IMR-90 (cell line): ENCODE data around the gene TGM5.

Experiments
- CEBPB ChIP-seq: IDR thresholded peaks from 2 replicates; pipeline ENCODE4 v1.6.1; 2012; ENCODE audit warnings: low read depth, low read length, improper control_type of control experiment
- CHD1 ChIP-seq: IDR thresholded peaks from 2 replicates; pipeline ENCODE4 v1.6.1; 2012; ENCODE audit warnings: low read depth, low read length, improper control_type of control experiment
- FOS ChIP-seq: fragments of 150-350 bp; IDR thresholded peaks from 2 replicates; pipeline ENCODE4 v1.6.1; 2016; ENCODE audit warnings: low read depth, low read length
- MAFK ChIP-seq: IDR thresholded peaks from 2 replicates; pipeline ENCODE4 v1.6.1; 2012; ENCODE audit warnings: low read depth, low read length, improper control_type of control experiment
- MXI1 ChIP-seq: IDR thresholded peaks from 2 replicates; pipeline ENCODE4 v1.6.1; 2012; ENCODE audit warnings: low read depth, mild to moderate bottlenecking, low read length, moderate library complexity, borderline replicate concordance
- NFE2L2 ChIP-seq: fragments of 150-350 bp; IDR thresholded peaks from 2 replicates; pipeline ENCODE4 v1.6.1; 2016; ENCODE audit warnings: low read depth, mild to moderate bottlenecking, low read length
- POLR2A ChIP-seq: IDR thresholded peaks from 2 replicates; pipeline ENCODE4 v1.6.1; 2012; ENCODE audit warnings: mild to moderate bottlenecking, low read depth, low read length
- RAD21 ChIP-seq: IDR thresholded peaks from 2 replicates; pipeline ENCODE4 v1.6.1; 2012; ENCODE audit warnings: low read length, improper control_type of control experiment
- RCOR1 ChIP-seq: IDR thresholded peaks from 2 replicates; pipeline ENCODE4 v1.6.1; 2012; ENCODE audit warnings: mild to moderate bottlenecking, low read length, improper control_type of control experiment; ENCODE audit not compliant: insufficient replicate concordance
- RFX5 ChIP-seq: IDR thresholded peaks from 2 replicates; pipeline ENCODE4 v1.8.0; 2012; ENCODE audit warnings: low read depth, mild to moderate bottlenecking, low read length, moderate library complexity
- SMC3 ChIP-seq: fragments of 150-350 bp; IDR thresholded peaks from 2 replicates; pipeline ENCODE4 v1.6.1; 2016; ENCODE audit warnings: low read depth, mild to moderate bottlenecking, antibody characterized with exemption, low read length, moderate library complexity
- TF ChIP-seq, protein P1 (sequence below): conservative IDR thresholded peaks from 2 replicates; pipeline ENCODE4 v1.5.1; 2012; ENCODE audit warnings: mild to moderate bottlenecking, low read depth, low read length, improper control_type of control experiment
- TF ChIP-seq, protein P2 (sequence below): fragments of 150-350 bp; IDR thresholded peaks from 2 replicates; pipeline ENCODE4 v1.6.1; 2017; ENCODE audit warnings: mild to moderate bottlenecking, antibody characterized with exemption, low read length, low read depth
- TF ChIP-seq, protein P3 (sequence below): fragments of 150-350 bp; IDR thresholded peaks from 2 replicates; pipeline ENCODE4 v1.6.1; 2016; ENCODE audit warnings: low read depth, mild to moderate bottlenecking, low read length, moderate library complexity, borderline replicate concordance

DNA sequence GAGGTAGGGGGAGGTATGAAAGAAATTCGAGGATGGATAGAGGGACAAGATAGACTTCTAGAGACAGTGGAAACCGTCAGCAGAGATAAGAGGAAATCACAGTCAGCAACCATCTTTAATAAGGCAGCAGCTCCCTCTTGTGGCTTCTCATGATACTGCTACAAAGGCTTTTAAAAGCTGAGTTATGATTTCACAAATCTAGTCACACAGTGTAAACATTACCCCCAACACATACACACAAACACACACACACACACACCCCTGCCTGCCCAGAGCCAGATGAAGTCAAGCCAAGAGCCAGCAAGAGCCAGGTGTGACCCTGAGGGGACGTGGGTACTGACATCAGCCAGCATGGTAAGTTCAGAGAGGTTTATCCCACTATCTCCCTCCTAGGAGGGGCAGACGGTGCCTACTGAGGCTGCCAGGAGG, 18.9 kb upstream of the TGM5 start:
- TF ChIP-seq, protein P1, sequence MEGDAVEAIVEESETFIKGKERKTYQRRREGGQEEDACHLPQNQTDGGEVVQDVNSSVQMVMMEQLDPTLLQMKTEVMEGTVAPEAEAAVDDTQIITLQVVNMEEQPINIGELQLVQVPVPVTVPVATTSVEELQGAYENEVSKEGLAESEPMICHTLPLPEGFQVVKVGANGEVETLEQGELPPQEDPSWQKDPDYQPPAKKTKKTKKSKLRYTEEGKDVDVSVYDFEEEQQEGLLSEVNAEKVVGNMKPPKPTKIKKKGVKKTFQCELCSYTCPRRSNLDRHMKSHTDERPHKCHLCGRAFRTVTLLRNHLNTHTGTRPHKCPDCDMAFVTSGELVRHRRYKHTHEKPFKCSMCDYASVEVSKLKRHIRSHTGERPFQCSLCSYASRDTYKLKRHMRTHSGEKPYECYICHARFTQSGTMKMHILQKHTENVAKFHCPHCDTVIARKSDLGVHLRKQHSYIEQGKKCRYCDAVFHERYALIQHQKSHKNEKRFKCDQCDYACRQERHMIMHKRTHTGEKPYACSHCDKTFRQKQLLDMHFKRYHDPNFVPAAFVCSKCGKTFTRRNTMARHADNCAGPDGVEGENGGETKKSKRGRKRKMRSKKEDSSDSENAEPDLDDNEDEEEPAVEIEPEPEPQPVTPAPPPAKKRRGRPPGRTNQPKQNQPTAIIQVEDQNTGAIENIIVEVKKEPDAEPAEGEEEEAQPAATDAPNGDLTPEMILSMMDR = peak; percentile 96
- TF ChIP-seq POLR2A (no peak), RAD21 (peak; percentile 94), CEBPB (no peak; the same call in 1 of the 2 replicates), SMC3 (peak; percentile 88), RCOR1 (no peak), MAFK (peak; percentile 72), MXI1 (no peak), NFE2L2 (no peak), RFX5 (no peak), FOS (no peak), CHD1 (no peak)
- TF ChIP-seq, protein P2, sequence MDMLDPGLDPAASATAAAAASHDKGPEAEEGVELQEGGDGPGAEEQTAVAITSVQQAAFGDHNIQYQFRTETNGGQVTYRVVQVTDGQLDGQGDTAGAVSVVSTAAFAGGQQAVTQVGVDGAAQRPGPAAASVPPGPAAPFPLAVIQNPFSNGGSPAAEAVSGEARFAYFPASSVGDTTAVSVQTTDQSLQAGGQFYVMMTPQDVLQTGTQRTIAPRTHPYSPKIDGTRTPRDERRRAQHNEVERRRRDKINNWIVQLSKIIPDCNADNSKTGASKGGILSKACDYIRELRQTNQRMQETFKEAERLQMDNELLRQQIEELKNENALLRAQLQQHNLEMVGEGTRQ = no peak
- TF ChIP-seq, protein P3, sequence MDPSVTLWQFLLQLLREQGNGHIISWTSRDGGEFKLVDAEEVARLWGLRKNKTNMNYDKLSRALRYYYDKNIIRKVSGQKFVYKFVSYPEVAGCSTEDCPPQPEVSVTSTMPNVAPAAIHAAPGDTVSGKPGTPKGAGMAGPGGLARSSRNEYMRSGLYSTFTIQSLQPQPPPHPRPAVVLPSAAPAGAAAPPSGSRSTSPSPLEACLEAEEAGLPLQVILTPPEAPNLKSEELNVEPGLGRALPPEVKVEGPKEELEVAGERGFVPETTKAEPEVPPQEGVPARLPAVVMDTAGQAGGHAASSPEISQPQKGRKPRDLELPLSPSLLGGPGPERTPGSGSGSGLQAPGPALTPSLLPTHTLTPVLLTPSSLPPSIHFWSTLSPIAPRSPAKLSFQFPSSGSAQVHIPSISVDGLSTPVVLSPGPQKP = no peak
